DOHH2 (cell line): ENCODE results near the gene TNNT2.

Experiments
- H3F3A ChIP-seq: fragments of 200-600 bp; sonication (generic), shearing (Covaris generic); 2 replicates; pipeline ENCODE4 v1.6.0; 2016; ENCODE audit warnings: antibody characterized with exemption, mild to moderate bottlenecking; ENCODE audit not compliant: control insufficient read depth, insufficient read depth
- H3K27ac ChIP-seq: fragments of 200-600 bp; sonication (generic); 2 replicates; pipeline ENCODE4 v1.5.1; 2014; ENCODE audit warnings: low read depth, mild to moderate bottlenecking, low read length, moderate library complexity
- H3K27me3 ChIP-seq: fragments of 200-600 bp; sonication (generic); 2 replicates; pipeline ENCODE4 v1.6.1; 2014; ENCODE audit warnings: mild to moderate bottlenecking, low read length, mixed read lengths; ENCODE audit not compliant: control insufficient read depth
- H3K36me3 ChIP-seq: fragments of 200-600 bp; sonication (generic); 2 replicates; pipeline ENCODE4 v1.6.1; 2014; ENCODE audit warnings: mild to moderate bottlenecking, low read length, moderate library complexity, mixed read lengths; ENCODE audit not compliant: control insufficient read depth
- H3K4me1 ChIP-seq: fragments of 200-600 bp; sonication (generic); 2 replicates; pipeline ENCODE4 v1.6.1; 2014; ENCODE audit warnings: mild to moderate bottlenecking, low read length, mixed read lengths; ENCODE audit not compliant: control insufficient read depth
- H3K4me2 ChIP-seq: fragments of 200-600 bp; sonication (generic); 2 replicates; pipeline ENCODE4 v1.6.0; 2014; ENCODE audit warnings: mild to moderate bottlenecking, low read length, moderate library complexity
- H3K4me3 ChIP-seq: fragments of 200-600 bp; sonication (generic); 2 replicates; pipeline ENCODE4 v1.5.1; 2014; ENCODE audit warnings: mild to moderate bottlenecking, low read length, mixed read lengths
- H3K79me2 ChIP-seq: fragments of 200-600 bp; sonication (generic); 2 replicates; pipeline ENCODE4 v1.6.1; 2014; ENCODE audit warnings: mild to moderate bottlenecking, low read length, mixed read lengths; ENCODE audit not compliant: control insufficient read depth
- H3K9me2 ChIP-seq: fragments of 200-600 bp; sonication (generic); replicated peaks from 2 replicates; pipeline ENCODE4 v1.6.1; 2014; ENCODE audit warnings: mild to moderate bottlenecking, low read length, mixed read lengths; ENCODE audit not compliant: control insufficient read depth
- H3K9me3 ChIP-seq: fragments of 200-600 bp; sonication (generic); 2 replicates; pipeline ENCODE4 v1.6.1; 2014; ENCODE audit warnings: antibody characterized with exemption, low read length, mixed read lengths; ENCODE audit not compliant: control insufficient read depth, insufficient read depth
- H4K20me1 ChIP-seq: fragments of 200-600 bp; sonication (generic); 2 replicates; pipeline ENCODE4 v1.6.0; 2014; ENCODE audit warnings: low read depth, mild to moderate bottlenecking, antibody characterized with exemption, low read length, moderate library complexity; ENCODE audit not compliant: control insufficient read depth, insufficient read depth
- CTCF ChIP-seq: fragments of 200-600 bp; sonication (generic); IDR thresholded peaks from one replicate; pipeline ENCODE4 v1.5.1; 2014; ENCODE audit warnings: antibody characterized with exemption, mild to moderate bottlenecking, low read depth, low read length; ENCODE audit not compliant: poor library complexity, severe bottlenecking
- EZH2phosphoT487 ChIP-seq: fragments of 200-600 bp; sonication (generic); IDR thresholded peaks from 2 replicates; pipeline ENCODE4 v1.6.1; 2017; ENCODE audit warnings: borderline replicate concordance, mild to moderate bottlenecking, antibody characterized with exemption, low read length, moderate library complexity, mixed read lengths

TNNT2 gene

GRCh38 chr1:201311356-201312011 lies 66.0 kb downstream of the TNNT2 start:
- Histone ChIP-seq H3K79me2 (no peaks in the 10 kb centered on the region), H3K4me3 (no peak overlapping the region), H3K9me3 (no peaks in the 10 kb centered on the region), H3K27ac (no peak overlapping the region), H3K4me2 (no peak overlapping the region), H4K20me1 (no peaks in the 10 kb centered on the region), H3K9me2 (no peaks in the 10 kb centered on the region), H3F3A (no peaks in the 10 kb centered on the region), H3K4me1 (no peaks in the 10 kb centered on the region), H3K36me3 (no peaks in the 10 kb centered on the region), H3K27me3 (peaks cover 10% of the 10 kb centered on the region)
- no peak for TF ChIP-seq CTCF
- TF ChIP-seq EZH2phosphoT487: no peak

GRCh38 chr1:201310986-201311355 lies 66.5 kb downstream of the TNNT2 start:
- no peak overlapping the region for H3K27ac ChIP-seq
- no peaks in the 10 kb centered on the region for H3F3A ChIP-seq
- no peaks in the 10 kb centered on the region for H3K79me2 ChIP-seq
- TF ChIP-seq EZH2phosphoT487: no peak
- no peak for TF ChIP-seq CTCF
- H3K4me3 ChIP-seq: no peak overlapping the region
- H3K9me2 ChIP-seq: no peaks in the 10 kb centered on the region
- H3K4me2 ChIP-seq: no peak overlapping the region
- H3K4me1 ChIP-seq: no peaks in the 10 kb centered on the region
- H3K9me3 ChIP-seq: no peaks in the 10 kb centered on the region
- H3K27me3 ChIP-seq: peaks cover 10% of the 10 kb centered on the region
- H4K20me1 ChIP-seq: no peaks in the 10 kb centered on the region
- no peaks in the 10 kb centered on the region for H3K36me3 ChIP-seq

- Histone ChIP-seq H3K9me3 (no peaks in the 10 kb centered on the region), H3K4me3 (no peak overlapping the region), H3K27me3 (peaks cover 10% of the 10 kb centered on the region), H3K9me2 (no peaks in the 10 kb centered on the region), H3K79me2 (no peaks in the 10 kb centered on the region), H3K27ac (no peak overlapping the region), H3K4me2 (no peak overlapping the region), H4K20me1 (no peaks in the 10 kb centered on the region), H3F3A (no peaks in the 10 kb centered on the region), H3K36me3 (no peaks in the 10 kb centered on the region), H3K4me1 (no peaks in the 10 kb centered on the region)
- TF ChIP-seq CTCF: no peak
Observed at GRCh38 chr1:201310251-201310985, 67.1 kb downstream of the TNNT2 start.
